A549 (cell line): ENCODE measurements around the gene SLC25A36. TPM values are rescaled to one million over a fixed set of nuclear protein-coding genes. Genes with fewer than 3 reads are reported as not detected.

ENCODE experiments used
- ATAC-seq, 2 experiments: fragments of 200-7000 bp in 1 of 2; fragments of >200 bp in 1 of 2; cut with Nextera tagmentation in 1 of 2; cut with Tn5 transposase in 1 of 2; 3 replicates each; pipeline versions ENCODE4 v1.8.0 to v1.9.1; 2018 to 2020; ENCODE audit warnings: mild to moderate bottlenecking in 1 of 2, moderate library complexity in 1 of 2
- CTCF ChIA-PET: fragments of 300-600 bp; sonication (Branson Sonifier 250); formaldehyde crosslinking; extraction: SDS; loops from one replicate; lab custom pipeline; 2021; ENCODE audit warnings: antibody characterized with exemption, inconsistent platforms; lab: Yijun Ruan, JAX
- POLR2A ChIA-PET: fragments of 350-600 bp; formaldehyde crosslinking; extraction: SDS; loops from one replicate; lab custom pipeline; 2021; ENCODE audit warnings: antibody characterized with exemption, inconsistent platforms; lab: Yijun Ruan, JAX
- DNase-seq, 2 experiments: peaks; one replicate each; pipeline versions ENCODE4 v3.0.0 to v3.0.0-alpha.2; 2011 to 2016; ENCODE audit warnings: low read depth in 1 of 2, low spot score in 1 of 2
- FAIRE-seq: peaks from 2 replicates; lab custom pipeline; 2011; peaks lifted over from hg19 to GRCh38; lab: Jason Lieb, UNC
- H3K27ac ChIP-seq, 2 experiments: fragments of >200 bp; sonication (Bioruptor Twin); formaldehyde crosslinking; 3 replicates each; pipeline ENCODE4 v1.5.1; 2016 to 2017
- H3K4me1 ChIP-seq: fragments of >200 bp; sonication (Bioruptor Twin); formaldehyde crosslinking; 3 replicates; pipeline ENCODE4 v1.6.1; 2016
- H3K4me2 ChIP-seq: fragments of >200 bp; sonication (Bioruptor Twin); formaldehyde crosslinking; 3 replicates; pipeline ENCODE4 v1.6.1; 2016
- H3K4me3 ChIP-seq: fragments of >200 bp; sonication (Bioruptor Twin); formaldehyde crosslinking; 3 replicates; pipeline ENCODE4 v1.5.1; 2016
- H3K9me3 ChIP-seq: fragments of >200 bp; sonication (Bioruptor Twin); formaldehyde crosslinking; 3 replicates; pipeline ENCODE4 v1.6.1; 2016
- CHD2 ChIP-seq: fragments of 150-350 bp; IDR thresholded peaks from 2 replicates; pipeline ENCODE4 v1.6.1; 2014; ENCODE audit warnings: low read length; ENCODE audit not compliant: partially characterized antibody
- CHD4 ChIP-seq: fragments of 200-600 bp; sonication (generic); IDR thresholded peaks from 2 replicates; pipeline ENCODE4 v1.6.1; 2016; ENCODE audit warnings: antibody characterized with exemption, mild to moderate bottlenecking, borderline replicate concordance
- EP300 ChIP-seq, 2 experiments: fragments of >200 bp; sonication (Bioruptor Twin); formaldehyde crosslinking; IDR thresholded peaks; 2 replicates in 1 of 2; 3 replicates in 1 of 2; pipeline ENCODE4 v1.6.1; 2016 to 2017
- ESRRA ChIP-seq: fragments of 150-350 bp; IDR thresholded peaks from 2 replicates; pipeline ENCODE4 v1.6.1; 2014; ENCODE audit warnings: mild to moderate bottlenecking, low read length, borderline replicate concordance
- FOXS1 ChIP-seq: fragments of 250-450 bp; sonication (Bioruptor Pico); IDR thresholded peaks from 2 replicates; pipeline ENCODE4 v1.5.0; 2020; ENCODE audit warnings: mild to moderate bottlenecking, moderate library complexity
- HOXB13 ChIP-seq: fragments of 250-450 bp; sonication (Bioruptor Pico); IDR thresholded peaks from 2 replicates; pipeline ENCODE4 v1.5.0; 2020; ENCODE audit warnings: low read depth, mild to moderate bottlenecking, moderate library complexity
- JUN ChIP-seq, 2 experiments: fragments of >200 bp; sonication (Bioruptor Twin); formaldehyde crosslinking; IDR thresholded peaks; 2 replicates in 1 of 2; 3 replicates in 1 of 2; pipeline ENCODE4 v1.6.1; 2016 to 2017
- KDM1A ChIP-seq: fragments of 200-600 bp; sonication (generic); IDR thresholded peaks from 2 replicates; pipeline ENCODE4 v1.6.1; 2016; ENCODE audit warnings: low read depth, mild to moderate bottlenecking
- KDM5A ChIP-seq: fragments of 200-600 bp; sonication (generic); IDR thresholded peaks from 2 replicates; pipeline ENCODE4 v1.6.1; 2016; ENCODE audit warnings: antibody characterized with exemption, mild to moderate bottlenecking
- MYC ChIP-seq: IDR thresholded peaks from 2 replicates; pipeline ENCODE4 v1.6.1; 2012; ENCODE audit warnings: mild to moderate bottlenecking, inconsistent platforms, low read length, improper control_type of control experiment, borderline replicate concordance
- NPAS2 ChIP-seq: fragments of 250-450 bp; sonication (Bioruptor Pico); IDR thresholded peaks from 2 replicates; pipeline ENCODE4 v1.8.0; 2022; ENCODE audit warnings: mild to moderate bottlenecking, moderate library complexity, borderline replicate concordance
- NR3C1 ChIP-seq: fragments of >200 bp; sonication (Bioruptor Twin); formaldehyde crosslinking; IDR thresholded peaks from 3 replicates; pipeline ENCODE4 v1.6.1; 2017
- PHF8 ChIP-seq: fragments of 200-600 bp; sonication (generic); IDR thresholded peaks from 2 replicates; pipeline ENCODE4 v1.6.1; 2016; ENCODE audit warnings: low read depth, mild to moderate bottlenecking, antibody characterized with exemption, moderate library complexity, borderline replicate concordance
- POLR2A ChIP-seq: IDR thresholded peaks from 2 replicates; pipeline ENCODE4 v1.6.1; 2012; ENCODE audit warnings: mild to moderate bottlenecking, low read length
- SREBF2 ChIP-seq: fragments of 450-650 bp; IDR thresholded peaks from 2 replicates; pipeline ENCODE4 v1.6.1; 2014; ENCODE audit warnings: mild to moderate bottlenecking, moderate library complexity
- TFCP2L1 ChIP-seq: fragments of 250-450 bp; sonication (Bioruptor Pico); IDR thresholded peaks from 2 replicates; pipeline ENCODE4 v1.5.0; 2021; ENCODE audit warnings: mild to moderate bottlenecking
- ZNF302 ChIP-seq: fragments of 250-450 bp; sonication (Bioruptor Pico); IDR thresholded peaks from 2 replicates; pipeline ENCODE4 v1.9.0; 2021; ENCODE audit warnings: inconsistent platforms, mild to moderate bottlenecking, moderate library complexity
- WGBS: methylation state at CpG from one replicate; pipeline ENCODE4 v1.1.6; 2017; ENCODE audit errors: missing lambda C conversion rate; 5-methylcytosine and 5-hydroxymethylcytosine counted together
- polyA plus RNA-seq, 4 experiments: library from polyadenylated mRNA; depleted of rRNA in 3 of 4; stranded (reverse); fragments of >200 nt; fragmentation: RNase III in 1 of 4; extraction: RNeasy Plus Mini Kit Qiagen cat#74134 plus additional on column Dnase treatment in 1 of 4; gene quantifications; 2 replicates in 3 of 4; 3 replicates in 1 of 4; pipeline ENCODE4 v1.2.3, GENCODE V29; 2011 to 2017
- TF ChIP-seq, protein P1 (sequence below): fragments of 450-650 bp; IDR thresholded peaks from 2 replicates; pipeline ENCODE4 v1.6.1; 2014; ENCODE audit warnings: antibody characterized with exemption
- TF ChIP-seq, protein P2 (sequence below): fragments of 250-450 bp; sonication (Bioruptor Pico); IDR thresholded peaks from 2 replicates; pipeline ENCODE4 v1.5.0; 2021; ENCODE audit warnings: mild to moderate bottlenecking, moderate library complexity, borderline replicate concordance
- TF ChIP-seq, protein P3 (sequence below): fragments of >200 bp; sonication (Bioruptor Twin); formaldehyde crosslinking; IDR thresholded peaks from 3 replicates; pipeline ENCODE4 v1.5.1; 2016
- TF ChIP-seq, protein P4 (sequence below): fragments of >200 bp; sonication (Bioruptor Twin); formaldehyde crosslinking; IDR thresholded peaks from 3 replicates; pipeline ENCODE4 v1.6.1; 2016
- TF ChIP-seq, protein P5 (sequence below): fragments of >200 bp; sonication (Bioruptor Twin); formaldehyde crosslinking; IDR thresholded peaks from 2 replicates; pipeline ENCODE4 v1.6.1; 2016
- TF ChIP-seq, protein P6 (sequence below): IDR thresholded peaks from 2 replicates; pipeline ENCODE4 v1.6.1; 2012
- TF ChIP-seq, protein P7 (sequence below): IDR thresholded peaks from 2 replicates; pipeline ENCODE4 v1.6.1; 2012

Gene SLC25A36
- polyA plus RNA-seq, 2 of the 4 experiments (the other 2 are of a cell fraction): 18.2 to 75.0 TPM

DNA sequence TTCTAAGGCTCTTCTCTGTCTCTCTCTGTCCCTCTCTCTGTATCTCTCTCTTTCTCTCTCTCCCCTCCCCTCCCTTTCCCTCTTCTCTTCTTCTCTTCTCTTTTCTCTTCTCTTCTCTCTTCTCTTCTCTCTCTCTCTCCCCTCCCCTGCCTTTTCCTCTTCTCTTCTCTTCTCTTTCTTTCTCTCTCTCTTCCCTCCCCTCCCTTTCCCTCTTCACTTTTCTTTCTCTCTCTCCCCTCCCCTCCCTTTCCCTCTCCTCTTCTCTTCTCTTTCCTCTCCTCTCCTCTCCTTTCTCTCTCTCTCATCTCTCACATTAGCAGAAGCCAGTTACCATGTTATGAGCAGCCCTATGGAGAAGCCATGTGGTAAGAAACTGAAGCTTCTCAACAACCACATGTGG, 25.0 kb upstream of the SLC25A36 start (continued):
- TF ChIP-seq, protein P1, sequence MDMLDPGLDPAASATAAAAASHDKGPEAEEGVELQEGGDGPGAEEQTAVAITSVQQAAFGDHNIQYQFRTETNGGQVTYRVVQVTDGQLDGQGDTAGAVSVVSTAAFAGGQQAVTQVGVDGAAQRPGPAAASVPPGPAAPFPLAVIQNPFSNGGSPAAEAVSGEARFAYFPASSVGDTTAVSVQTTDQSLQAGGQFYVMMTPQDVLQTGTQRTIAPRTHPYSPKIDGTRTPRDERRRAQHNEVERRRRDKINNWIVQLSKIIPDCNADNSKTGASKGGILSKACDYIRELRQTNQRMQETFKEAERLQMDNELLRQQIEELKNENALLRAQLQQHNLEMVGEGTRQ: no peak
- no peak for TF ChIP-seq PHF8
- TF ChIP-seq FOXS1 (CRISPR knock-in tag): no peak
- TF ChIP-seq KDM1A: no peak
- TF ChIP-seq NR3C1: no peak
- no peak for TF ChIP-seq ZNF302 (CRISPR knock-in tag)
- TF ChIP-seq, protein P2, sequence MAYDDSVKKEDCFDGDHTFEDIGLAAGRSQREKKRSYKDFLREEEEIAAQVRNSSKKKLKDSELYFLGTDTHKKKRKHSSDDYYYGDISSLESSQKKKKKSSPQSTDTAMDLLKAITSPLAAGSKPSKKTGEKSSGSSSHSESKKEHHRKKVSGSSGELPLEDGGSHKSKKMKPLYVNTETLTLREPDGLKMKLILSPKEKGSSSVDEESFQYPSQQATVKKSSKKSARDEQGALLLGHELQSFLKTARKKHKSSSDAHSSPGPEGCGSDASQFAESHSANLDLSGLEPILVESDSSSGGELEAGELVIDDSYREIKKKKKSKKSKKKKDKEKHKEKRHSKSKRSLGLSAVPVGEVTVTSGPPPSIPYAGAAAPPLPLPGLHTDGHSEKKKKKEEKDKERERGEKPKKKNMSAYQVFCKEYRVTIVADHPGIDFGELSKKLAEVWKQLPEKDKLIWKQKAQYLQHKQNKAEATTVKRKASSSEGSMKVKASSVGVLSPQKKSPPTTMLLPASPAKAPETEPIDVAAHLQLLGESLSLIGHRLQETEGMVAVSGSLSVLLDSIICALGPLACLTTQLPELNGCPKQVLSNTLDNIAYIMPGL (CRISPR knock-in tag): no peak
- TF ChIP-seq KDM5A: no peak
- TF ChIP-seq, all 56 proteins: peak for 0

DNA sequence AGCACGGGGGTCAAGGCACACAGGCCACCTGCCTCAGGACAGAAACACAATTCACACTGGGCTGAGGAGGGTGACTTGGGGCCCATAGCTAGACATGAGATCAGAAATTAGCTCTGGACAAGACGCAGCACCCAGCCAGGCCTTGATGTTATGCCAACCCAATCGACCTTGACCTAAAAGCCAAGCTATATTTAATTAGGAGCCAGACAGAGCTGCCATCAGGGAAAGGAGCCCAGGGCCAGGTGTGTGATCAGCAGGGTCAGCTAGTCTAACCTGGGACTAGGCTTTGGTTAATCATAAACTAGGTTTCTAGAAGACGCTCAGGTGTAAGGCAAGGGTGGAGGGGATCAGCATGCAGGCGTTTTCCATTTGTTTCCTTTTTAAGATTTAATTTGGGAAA, 23.9 kb upstream of the SLC25A36 start:
- TF ChIP-seq CHD4: no peak
- no peak for TF ChIP-seq CHD2
- TF ChIP-seq EP300 (IDR thresholded peaks at IDR 0.05): no peak
- TF ChIP-seq, protein P3, sequence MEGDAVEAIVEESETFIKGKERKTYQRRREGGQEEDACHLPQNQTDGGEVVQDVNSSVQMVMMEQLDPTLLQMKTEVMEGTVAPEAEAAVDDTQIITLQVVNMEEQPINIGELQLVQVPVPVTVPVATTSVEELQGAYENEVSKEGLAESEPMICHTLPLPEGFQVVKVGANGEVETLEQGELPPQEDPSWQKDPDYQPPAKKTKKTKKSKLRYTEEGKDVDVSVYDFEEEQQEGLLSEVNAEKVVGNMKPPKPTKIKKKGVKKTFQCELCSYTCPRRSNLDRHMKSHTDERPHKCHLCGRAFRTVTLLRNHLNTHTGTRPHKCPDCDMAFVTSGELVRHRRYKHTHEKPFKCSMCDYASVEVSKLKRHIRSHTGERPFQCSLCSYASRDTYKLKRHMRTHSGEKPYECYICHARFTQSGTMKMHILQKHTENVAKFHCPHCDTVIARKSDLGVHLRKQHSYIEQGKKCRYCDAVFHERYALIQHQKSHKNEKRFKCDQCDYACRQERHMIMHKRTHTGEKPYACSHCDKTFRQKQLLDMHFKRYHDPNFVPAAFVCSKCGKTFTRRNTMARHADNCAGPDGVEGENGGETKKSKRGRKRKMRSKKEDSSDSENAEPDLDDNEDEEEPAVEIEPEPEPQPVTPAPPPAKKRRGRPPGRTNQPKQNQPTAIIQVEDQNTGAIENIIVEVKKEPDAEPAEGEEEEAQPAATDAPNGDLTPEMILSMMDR: no peak
- ATAC-seq (no peak), FAIRE-seq (no peak), DNase-seq (no peak)
- ChIA-PET POLR2A (no interaction called here), CTCF (interaction anchor here (0.9 kb wide), 1 partner anchor 11 kb away, joined by 3 read pairs; no protein-coding TSS in a partner anchor)
- WGBS: 22% methylated on average over 5 of the region's 5 CpGs
- no peak overlapping the region for H3K27ac ChIP-seq
- H3K4me2 ChIP-seq: no peak overlapping the region
- H3K9me3 ChIP-seq: no peaks in the 10 kb centered on the region
- no peaks in the 10 kb centered on the region for H3K4me1 ChIP-seq
- H3K4me3 ChIP-seq: no peak overlapping the region

DNA sequence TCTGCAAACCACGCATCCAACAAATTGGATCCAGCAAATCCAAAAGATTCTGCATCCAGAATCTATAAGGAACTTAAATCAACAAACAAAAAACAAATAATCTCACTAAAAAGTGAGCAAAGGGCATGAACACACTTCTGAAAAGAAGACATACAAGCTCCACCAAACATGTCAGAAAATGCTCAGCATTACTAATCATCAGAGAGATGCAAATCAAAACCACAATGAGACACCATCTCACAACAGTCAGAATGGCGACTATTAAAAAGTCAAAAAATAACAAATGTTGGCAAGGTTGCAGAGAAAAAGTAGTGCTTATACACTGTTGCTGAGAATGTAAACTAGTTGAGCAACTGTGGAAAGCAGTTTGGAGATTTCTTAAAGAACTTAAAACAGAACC, 21.6 kb upstream of the SLC25A36 start:
- WGBS: 20% methylated on average over 2 of the region's 2 CpGs
- FAIRE-seq: no peak

More for the DNA sequence above, 21.6 kb upstream of the SLC25A36 start:
- Histone ChIP-seq H3K4me1 (no peaks in the 10 kb centered on the region), H3K4me2 (no peak overlapping the region), H3K9me3 (no peaks in the 10 kb centered on the region), H3K27ac (no peak overlapping the region), H3K4me3 (no peak overlapping the region)
- TF ChIP-seq TFCP2L1 (CRISPR knock-in tag) (no peak), MYC (no peak), ESRRA (no peak), HOXB13 (no peak), NPAS2 (CRISPR knock-in tag) (no peak), POLR2A (no peak), CHD4 (no peak), JUN (IDR thresholded peaks at IDR 0.05) (no peak), SREBF2 (no peak)
- TF ChIP-seq, protein P4, sequence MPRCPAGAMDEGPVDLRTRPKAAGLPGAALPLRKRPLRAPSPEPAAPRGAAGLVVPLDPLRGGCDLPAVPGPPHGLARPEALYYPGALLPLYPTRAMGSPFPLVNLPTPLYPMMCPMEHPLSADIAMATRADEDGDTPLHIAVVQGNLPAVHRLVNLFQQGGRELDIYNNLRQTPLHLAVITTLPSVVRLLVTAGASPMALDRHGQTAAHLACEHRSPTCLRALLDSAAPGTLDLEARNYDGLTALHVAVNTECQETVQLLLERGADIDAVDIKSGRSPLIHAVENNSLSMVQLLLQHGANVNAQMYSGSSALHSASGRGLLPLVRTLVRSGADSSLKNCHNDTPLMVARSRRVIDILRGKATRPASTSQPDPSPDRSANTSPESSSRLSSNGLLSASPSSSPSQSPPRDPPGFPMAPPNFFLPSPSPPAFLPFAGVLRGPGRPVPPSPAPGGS: no peak
- TF ChIP-seq, protein P5, sequence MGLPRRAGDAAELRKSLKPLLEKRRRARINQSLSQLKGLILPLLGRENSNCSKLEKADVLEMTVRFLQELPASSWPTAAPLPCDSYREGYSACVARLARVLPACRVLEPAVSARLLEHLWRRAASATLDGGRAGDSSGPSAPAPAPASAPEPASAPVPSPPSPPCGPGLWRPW: no peak
- TF ChIP-seq, protein P6, sequence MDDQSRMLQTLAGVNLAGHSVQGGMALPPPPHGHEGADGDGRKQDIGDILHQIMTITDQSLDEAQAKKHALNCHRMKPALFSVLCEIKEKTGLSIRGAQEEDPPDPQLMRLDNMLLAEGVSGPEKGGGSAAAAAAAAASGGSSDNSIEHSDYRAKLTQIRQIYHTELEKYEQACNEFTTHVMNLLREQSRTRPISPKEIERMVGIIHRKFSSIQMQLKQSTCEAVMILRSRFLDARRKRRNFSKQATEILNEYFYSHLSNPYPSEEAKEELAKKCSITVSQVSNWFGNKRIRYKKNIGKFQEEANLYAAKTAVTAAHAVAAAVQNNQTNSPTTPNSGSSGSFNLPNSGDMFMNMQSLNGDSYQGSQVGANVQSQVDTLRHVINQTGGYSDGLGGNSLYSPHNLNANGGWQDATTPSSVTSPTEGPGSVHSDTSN: no peak
- TF ChIP-seq, protein P7, sequence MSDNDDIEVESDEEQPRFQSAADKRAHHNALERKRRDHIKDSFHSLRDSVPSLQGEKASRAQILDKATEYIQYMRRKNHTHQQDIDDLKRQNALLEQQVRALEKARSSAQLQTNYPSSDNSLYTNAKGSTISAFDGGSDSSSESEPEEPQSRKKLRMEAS: no peak
- ATAC-seq (no peak), DNase-seq (no peak)
- ChIA-PET CTCF (no interaction called here), POLR2A (no interaction called here)
